NCI-H1930 (cell line): ENCODE measurements around the gene SERPINE1.
"Not testable (repeated sequence)": the region's sequence is repeated elsewhere in the genome, so short reads cannot be mapped to it uniquely, and the experiment has no call there.

Experiments
- DNase-seq, 2 experiments: peaks; one replicate each; lab custom pipeline; 2025; lab: John Stamatoyannopoulos, UW

Gene SERPINE1

DNA sequence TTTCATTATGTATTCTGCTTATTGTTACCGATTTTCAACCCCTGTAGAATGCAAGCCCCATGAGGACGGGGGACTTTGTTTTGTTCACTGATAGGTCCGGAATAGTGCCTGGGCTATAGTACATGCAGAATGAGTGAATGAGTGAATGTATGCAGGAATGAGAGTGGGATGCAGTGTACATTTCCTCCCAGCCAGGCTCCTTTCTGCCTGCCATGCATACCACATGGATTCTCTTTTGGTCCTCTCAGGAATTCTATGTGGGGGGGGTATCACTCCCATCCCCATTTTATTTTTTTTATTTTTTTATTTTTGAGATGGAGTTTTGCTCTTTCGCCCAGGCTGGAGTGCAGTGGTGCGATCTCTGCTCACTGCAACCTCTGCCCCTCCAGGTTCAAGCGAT lies 24.9 kb upstream of the SERPINE1 start:
- no peak for DNase-seq

GRCh38 chr7:101103701-101104100 lies 23.2 kb upstream of the SERPINE1 start:
- not testable (repeated sequence) for DNase-seq

- DNase-seq = no peak
Observed at GRCh38 chr7:101104193-101104713, 22.7 kb upstream of the SERPINE1 start.

- no peak for DNase-seq
Observed at GRCh38 chr7:101104799-101105198, 22.1 kb upstream of the SERPINE1 start.

DNA sequence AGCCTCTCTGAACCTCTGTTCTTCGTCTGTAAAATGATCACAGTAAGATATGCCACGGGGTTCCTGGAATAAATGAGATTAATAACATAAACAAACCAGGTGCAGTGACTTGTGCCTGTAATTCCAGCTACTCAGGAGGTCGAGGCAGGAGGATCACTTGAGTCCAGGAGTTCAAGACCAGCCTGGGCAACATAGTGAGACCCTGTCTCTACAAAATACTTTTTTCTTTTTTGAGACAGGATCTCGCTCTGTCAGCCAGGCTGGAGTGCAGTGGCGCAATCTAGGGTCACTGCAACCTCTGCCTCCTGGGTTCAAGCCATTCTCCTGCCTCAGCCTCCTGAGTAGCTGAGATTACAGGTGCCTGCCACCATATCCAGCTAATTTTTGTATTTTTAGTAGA lies 21.7 kb upstream of the SERPINE1 start:
- DNase-seq = not testable (repeated sequence)

DNA sequence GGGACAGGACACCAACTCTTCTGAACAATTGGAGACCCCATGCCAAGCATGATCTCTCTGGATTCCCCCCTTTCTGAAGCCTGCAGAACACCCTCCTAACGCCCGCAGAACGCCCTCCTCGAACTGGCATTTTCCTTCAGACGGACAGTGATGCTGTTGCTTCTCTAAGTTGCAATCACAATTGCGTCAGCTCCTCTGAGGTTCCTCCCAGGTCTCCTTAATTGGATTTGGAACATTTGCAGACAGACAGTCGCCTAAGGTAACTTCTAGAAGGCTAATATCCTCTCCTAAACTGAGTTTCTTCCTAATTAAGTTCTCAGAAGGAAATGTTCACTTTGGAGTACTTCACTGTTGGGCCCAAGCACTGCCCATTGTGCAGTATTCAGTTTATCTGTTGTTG lies 20.5 kb upstream of the SERPINE1 start:
- no peak for DNase-seq

- no peak for DNase-seq
Observed at GRCh38 chr7:101108330-101108857, 18.5 kb upstream of the SERPINE1 start.

- DNase-seq = no peak
Observed at GRCh38 chr7:101108961-101109360, 17.9 kb upstream of the SERPINE1 start.

- no peak for DNase-seq
Observed at GRCh38 chr7:101109368-101109767, 17.5 kb upstream of the SERPINE1 start.

DNA sequence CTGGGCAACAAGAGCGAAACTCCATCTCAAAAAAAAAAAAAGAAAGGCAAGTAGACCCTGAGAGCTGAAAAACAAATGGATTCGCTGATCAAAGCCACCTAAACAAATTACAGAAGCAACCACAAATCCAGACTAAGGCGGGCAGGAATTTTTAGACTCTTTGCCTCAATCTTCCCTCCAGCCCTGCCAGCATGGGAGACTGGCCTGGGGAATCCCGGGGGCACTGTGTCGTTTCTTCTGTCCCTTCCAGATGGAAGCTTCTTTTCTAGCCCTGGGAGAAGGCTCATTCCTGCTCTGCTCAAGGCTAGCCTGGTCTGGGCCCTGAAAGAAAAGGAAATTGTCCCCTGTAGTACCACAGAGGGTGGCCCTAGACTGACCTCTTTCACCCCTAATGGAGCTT lies 15.6 kb upstream of the SERPINE1 start:
- no peak for DNase-seq

DNA sequence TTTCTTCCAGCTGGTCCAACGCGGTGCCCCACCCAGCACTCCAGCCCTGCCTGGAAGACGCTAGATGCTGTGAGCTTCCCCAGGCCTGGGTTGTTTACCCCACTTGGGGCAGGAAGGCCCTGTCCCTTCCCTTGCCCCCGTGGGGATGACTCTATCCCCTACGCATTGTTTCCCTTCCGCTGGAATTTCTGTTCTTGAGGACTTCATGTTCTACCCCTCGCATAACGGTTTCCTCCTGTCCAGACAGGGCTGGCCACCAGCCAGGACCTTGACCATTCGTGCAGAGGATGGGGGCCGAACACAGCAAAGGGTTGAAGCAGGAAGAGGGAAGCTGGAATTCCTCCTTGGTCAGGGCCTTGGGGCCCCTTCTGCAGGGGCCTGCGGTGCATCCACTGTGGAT lies 14.7 kb upstream of the SERPINE1 start:
- DNase-seq = no peak

GRCh38 chr7:101113140-101113539 lies 13.8 kb upstream of the SERPINE1 start:
- not testable (repeated sequence) for DNase-seq

DNA sequence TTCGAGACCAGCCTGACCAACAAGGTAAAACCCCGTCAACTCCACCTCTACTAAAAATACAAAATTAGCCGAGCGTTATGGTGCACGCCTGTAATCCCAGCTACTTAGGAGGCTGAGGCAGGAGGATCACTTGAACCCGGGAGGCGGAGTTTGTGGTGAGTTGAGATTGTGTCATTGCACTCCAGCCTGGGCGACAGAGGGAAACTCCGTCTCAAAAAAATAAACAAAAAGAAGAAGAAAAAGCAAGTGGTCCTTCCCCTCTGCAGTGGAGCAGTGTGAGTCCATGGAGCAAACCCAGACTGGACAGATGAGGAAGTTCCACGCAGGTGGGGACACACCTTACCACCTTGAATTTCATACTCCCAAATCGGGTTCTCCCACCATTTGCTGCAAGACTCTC lies 13.1 kb upstream of the SERPINE1 start:
- no peak for DNase-seq

DNA sequence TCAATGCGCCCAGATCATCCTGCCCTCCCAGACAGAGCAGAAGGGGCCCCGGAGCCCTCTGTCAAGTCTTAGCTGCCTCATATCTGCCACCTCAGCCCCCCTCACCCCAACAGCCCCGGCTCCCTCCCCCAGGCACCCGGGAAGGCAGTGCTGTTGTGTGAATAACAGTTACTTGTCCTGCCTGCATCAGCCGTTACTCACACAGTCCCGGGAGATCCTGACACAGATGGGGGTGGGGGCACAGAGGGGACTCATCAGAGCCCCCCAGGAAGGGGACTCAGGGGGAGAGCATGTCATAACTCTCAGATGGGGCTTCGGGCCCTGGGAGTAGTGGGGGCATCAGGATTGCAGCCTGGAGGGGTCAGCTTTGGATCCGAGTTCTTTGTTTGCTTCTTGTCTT lies 12.4 kb upstream of the SERPINE1 start:
- DNase-seq = no peak

DNA sequence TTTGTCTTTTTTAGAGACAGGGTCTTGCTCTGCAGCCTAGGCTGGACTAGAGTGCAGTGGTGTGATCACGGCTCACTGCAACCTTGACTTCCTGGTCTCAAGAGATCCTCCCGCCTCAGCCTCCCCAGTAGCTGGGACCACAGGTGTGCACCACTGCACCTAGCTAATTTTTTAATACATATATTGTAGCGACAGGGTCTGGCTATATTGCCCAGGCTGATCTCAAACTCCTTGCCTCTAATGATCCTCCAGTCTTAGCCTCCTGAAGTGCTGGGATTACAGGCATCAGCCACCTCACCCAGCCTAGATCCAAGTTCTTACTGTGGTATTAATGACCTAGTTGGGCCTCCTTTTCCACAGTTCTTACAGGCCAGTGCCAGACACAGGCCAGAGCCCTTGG lies 11.7 kb upstream of the SERPINE1 start:
- DNase-seq = no peak

DNA sequence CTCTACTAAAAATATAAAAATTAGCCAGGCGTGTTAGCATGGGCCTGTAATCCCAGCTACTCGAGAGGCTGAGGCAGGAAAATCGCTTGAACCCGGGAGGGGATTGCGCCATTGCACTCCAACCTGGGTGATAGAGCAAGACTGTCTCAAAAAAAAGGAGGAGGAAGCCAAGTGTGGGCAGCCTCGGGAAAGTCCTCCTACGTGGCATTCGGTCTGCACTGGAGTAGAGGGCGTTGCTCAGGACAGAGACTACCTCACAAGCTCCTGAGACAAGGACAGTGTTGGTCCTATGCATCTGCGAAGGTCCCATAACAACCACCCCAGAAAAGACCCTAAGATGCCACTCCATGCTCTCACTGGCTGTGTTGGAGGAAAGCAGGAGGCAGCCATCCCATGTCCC lies 10.0 kb upstream of the SERPINE1 start:
- no peak for DNase-seq

- no peak for DNase-seq
Observed at GRCh38 chr7:101118856-101119255, 8.0 kb upstream of the SERPINE1 start.

- no peak for DNase-seq
Observed at GRCh38 chr7:101119876-101120275, 7.0 kb upstream of the SERPINE1 start.

- DNase-seq = no peak
Observed at GRCh38 chr7:101120315-101120714, 6.6 kb upstream of the SERPINE1 start.

DNA sequence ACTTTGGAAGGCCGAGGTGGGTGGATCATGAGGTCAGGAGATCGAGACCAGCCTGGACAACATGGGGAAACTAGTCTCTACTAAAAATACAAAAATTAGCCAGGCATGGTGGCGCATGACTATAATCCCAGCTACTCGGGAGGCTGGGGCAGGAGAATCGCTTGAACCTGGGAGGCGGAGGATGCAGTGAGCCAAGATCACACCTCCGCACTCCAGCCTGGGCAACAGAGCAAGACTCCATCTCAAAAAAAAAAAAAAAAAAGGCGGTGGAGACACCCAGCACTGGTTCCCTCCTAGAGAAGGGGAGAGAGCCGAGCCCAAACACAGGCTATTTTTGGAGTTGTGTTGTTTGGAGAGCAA lies 5.3 kb upstream of the SERPINE1 start:
- not testable (repeated sequence) for DNase-seq

GRCh38 chr7:101121991-101122932 lies 4.6 kb upstream of the SERPINE1 start:
- no peak for DNase-seq

GRCh38 chr7:101122933-101123702 lies 3.8 kb upstream of the SERPINE1 start:
- DNase-seq = no peak

GRCh38 chr7:101123703-101124068 lies 3.2 kb upstream of the SERPINE1 start:
- no peak for DNase-seq
